ENCODE results near the gene PTER. TPM values are rescaled to one million over a fixed set of nuclear protein-coding genes. Genes with fewer than 3 reads are reported as not detected.

Gene PTER
- total RNA-seq, 2 donors from 2014 or later, result 8.3 to 9.0 TPM

- Mint-ChIP-seq H3K27me3 (ENCODE audit: insufficient read depth) (no peaks in the 10 kb centered on the region), H3K9me3 (no peaks in the 10 kb centered on the region), H3K36me3 (ENCODE audit: low read depth) (peaks cover 2% of the 10 kb centered on the region), H3K4me1 (peaks cover 17% of the 10 kb centered on the region), H3K4me3 (no peak overlapping the region), H3K27ac (no peak overlapping the region)
- 83 to 100% methylated on average over 1 of the region's 1 CpG for WGBS, 2 experiments (ENCODE audit: insufficient coverage in 1 of 2, insufficient read length in 1 of 2)
- Histone ChIP-seq H3K9ac (ENCODE audit: extremely low read depth, low read length, poor library complexity, severe bottlenecking) (no peak overlapping the region), H3K4me1 (ENCODE audit: control insufficient read depth, insufficient read depth, low read length) (no peaks in the 10 kb centered on the region), H3K4me3 (ENCODE audit: low read length) (no peak overlapping the region), H3K27me3 (ENCODE audit: control insufficient read depth, insufficient read depth, low read length, poor library complexity, severe bottlenecking) (no peaks in the 10 kb centered on the region), H3K9me3 (ENCODE audit: control insufficient read depth, low read length) (no peaks in the 10 kb centered on the region), H3K27ac (ENCODE audit: low read depth, low read length) (no peak overlapping the region), H3K36me3 (ENCODE audit: control insufficient read depth, insufficient read depth, low read length) (no peaks in the 10 kb centered on the region)
- TF ChIP-seq CTCF (conservative IDR thresholded peaks at IDR 0.05), result no peak
- DNase-seq, result no peak
These were observed 6.1 kb downstream of the PTER start for GRCh38 chr10:16442914-16443313.

GRCh38 chr10:16445770-16446469 is 9.1 kb downstream of the PTER start:
- Mint-ChIP-seq H3K9me3 (peaks cover 1% of the 10 kb centered on the region), H3K4me3 (no peak overlapping the region), H3K4me1 (peaks cover 11% of the 10 kb centered on the region), H3K36me3 (ENCODE audit: low read depth) (peaks cover 14% of the 10 kb centered on the region), H3K27me3 (ENCODE audit: insufficient read depth) (no peaks in the 10 kb centered on the region), H3K27ac (no peak overlapping the region)
- no peak for DNase-seq
- Histone ChIP-seq H3K27ac (ENCODE audit: low read depth, low read length) (no peak overlapping the region), H3K9ac (ENCODE audit: extremely low read depth, low read length, poor library complexity, severe bottlenecking) (no peak overlapping the region), H3K27me3 (ENCODE audit: control insufficient read depth, insufficient read depth, low read length, poor library complexity, severe bottlenecking) (no peaks in the 10 kb centered on the region), H3K9me3 (ENCODE audit: control insufficient read depth, low read length) (no peaks in the 10 kb centered on the region), H3K36me3 (ENCODE audit: control insufficient read depth, insufficient read depth, low read length) (no peaks in the 10 kb centered on the region), H3K4me3 (ENCODE audit: low read length) (no peak overlapping the region), H3K4me1 (ENCODE audit: control insufficient read depth, insufficient read depth, low read length) (no peaks in the 10 kb centered on the region)
- WGBS, 2 experiments (ENCODE audit: insufficient coverage in 1 of 2, insufficient read length in 1 of 2), result 88 to 99% methylated on average over 6 to 9 of the region's 9 CpGs
- no peak for TF ChIP-seq CTCF (conservative IDR thresholded peaks at IDR 0.05)

- no peaks in the 10 kb centered on the region for H3K27me3 Mint-ChIP-seq (ENCODE audit: insufficient read depth)
- WGBS, 2 experiments (ENCODE audit: insufficient coverage in 1 of 2, insufficient read length in 1 of 2), result 75% methylated on average over 5 of the region's 5 CpGs; no CpG with 5 or more reads in 1 of the 2 experiments
- Histone ChIP-seq H3K4me3 (ENCODE audit: low read length) (no peak overlapping the region), H3K9me3 (ENCODE audit: control insufficient read depth, low read length) (no peaks in the 10 kb centered on the region), H3K9ac (ENCODE audit: extremely low read depth, low read length, poor library complexity, severe bottlenecking) (no peak overlapping the region), H3K36me3 (ENCODE audit: control insufficient read depth, insufficient read depth, low read length) (no peaks in the 10 kb centered on the region), H3K27ac (ENCODE audit: low read depth, low read length) (no peak overlapping the region), H3K27me3 (ENCODE audit: control insufficient read depth, insufficient read depth, low read length, poor library complexity, severe bottlenecking) (no peaks in the 10 kb centered on the region), H3K4me1 (ENCODE audit: control insufficient read depth, insufficient read depth, low read length) (no peaks in the 10 kb centered on the region)
- no peak for DNase-seq
- H3K9me3 Mint-ChIP-seq, result peaks cover 1% of the 10 kb centered on the region
- no peaks in the 10 kb centered on the region for H3K4me1 Mint-ChIP-seq
- H3K36me3 Mint-ChIP-seq (ENCODE audit: low read depth), result peaks cover 14% of the 10 kb centered on the region
- TF ChIP-seq CTCF (conservative IDR thresholded peaks at IDR 0.05), result no peak
- no peak overlapping the region for H3K27ac Mint-ChIP-seq
- no peak overlapping the region for H3K4me3 Mint-ChIP-seq
These were observed 12.6 kb downstream of the PTER start for GRCh38 chr10:16449454-16449853.
